Lower leg skin (tissue), 3 donors: ENCODE data around the gene NUDT3.

Experiments used
- CTCF ChIP-seq, 3 donors: fragments of 450-650 bp; IDR thresholded peaks; one replicate each; pipeline ENCODE4 v1.5.1; 2016; ENCODE audit warnings: antibody characterized with exemption in 3 of 3, mild to moderate bottlenecking in 3 of 3, moderate library complexity in 2 of 3
- POLR2A ChIP-seq, 2 donors: fragments of 450-650 bp; IDR thresholded peaks; one replicate each; pipeline ENCODE4 v1.6.1; 2016 to 2017; ENCODE audit warnings: antibody characterized with exemption in 2 of 2, mild to moderate bottlenecking in 1 of 2, moderate library complexity in 1 of 2

- no peak for TF ChIP-seq CTCF (IDR thresholded peaks at IDR 0.05)
- TF ChIP-seq POLR2A (IDR thresholded peaks at IDR 0.05): no peak
Measured at GRCh38 chr6:34317172-34317477, 75.3 kb downstream of the NUDT3 start.
